Measurements from ENCODE around the gene TNNT1. TPM values are rescaled to one million over a fixed set of nuclear protein-coding genes. Genes with fewer than 3 reads are reported as not detected.
A peak's percentile ranks its signal among the peaks of the same experiment; 100 is the strongest.

Gene TNNT1
- total RNA-seq, 2 donors from 2014 or later: 0.69 to 2.1 TPM

DNA sequence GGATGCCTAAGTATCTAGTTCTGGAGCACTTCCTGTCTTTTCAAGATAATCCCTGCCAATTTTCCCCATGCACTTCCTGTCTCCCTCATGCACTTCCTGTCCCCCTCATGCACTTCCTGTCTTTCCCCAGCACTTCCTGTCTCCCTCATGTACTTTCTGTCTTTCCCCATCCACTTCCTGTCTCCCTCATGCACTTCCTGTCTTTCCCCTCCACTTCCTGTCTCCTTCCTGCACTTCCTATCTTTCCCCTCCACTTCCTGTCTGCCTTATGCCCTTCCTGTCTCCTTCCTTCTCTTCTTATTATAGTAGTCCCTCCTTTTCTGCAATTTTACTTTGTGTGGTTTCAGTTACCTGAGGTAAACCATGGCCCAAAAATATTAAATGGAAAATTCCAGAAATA, 3.0 kb upstream of the TNNT1 start:
- Histone ChIP-seq H3K27me3 (peaks cover 4% of the 10 kb centered on the region), H3K9ac (ENCODE audit: low read depth in 2 of 2, low read length in 2 of 2) (no peak overlapping the region), H3K36me3 (no peaks in the 10 kb centered on the region), H3K27ac (no peak overlapping the region), H3K4me3 (no peak overlapping the region), H3K4me1 (no peaks in the 10 kb centered on the region), H3K9me3 (no peaks in the 10 kb centered on the region)
- TF ChIP-seq CTCF (IDR thresholded peaks at IDR 0.05): no peak
- no peak for DNase-seq
- intact Hi-C loops (cut with DNase I): no loop called here

- Histone ChIP-seq H3K4me1 (no peaks in the 10 kb centered on the region), H3K9me3 (no peaks in the 10 kb centered on the region), H3K27ac (no peak overlapping the region), H3K36me3 (no peaks in the 10 kb centered on the region), H3K27me3 (peaks cover 18% of the 10 kb centered on the region), H3K9ac (ENCODE audit: low read depth in 2 of 2, low read length in 2 of 2) (no peak overlapping the region), H3K4me3 (no peak overlapping the region)
- DNase-seq: no peak
- no peak for TF ChIP-seq CTCF (IDR thresholded peaks at IDR 0.05)
- intact Hi-C loops (cut with DNase I): no loop called here
Observed at GRCh38 chr19:55147545-55148251, 1.3 kb downstream of the TNNT1 start.

DNA sequence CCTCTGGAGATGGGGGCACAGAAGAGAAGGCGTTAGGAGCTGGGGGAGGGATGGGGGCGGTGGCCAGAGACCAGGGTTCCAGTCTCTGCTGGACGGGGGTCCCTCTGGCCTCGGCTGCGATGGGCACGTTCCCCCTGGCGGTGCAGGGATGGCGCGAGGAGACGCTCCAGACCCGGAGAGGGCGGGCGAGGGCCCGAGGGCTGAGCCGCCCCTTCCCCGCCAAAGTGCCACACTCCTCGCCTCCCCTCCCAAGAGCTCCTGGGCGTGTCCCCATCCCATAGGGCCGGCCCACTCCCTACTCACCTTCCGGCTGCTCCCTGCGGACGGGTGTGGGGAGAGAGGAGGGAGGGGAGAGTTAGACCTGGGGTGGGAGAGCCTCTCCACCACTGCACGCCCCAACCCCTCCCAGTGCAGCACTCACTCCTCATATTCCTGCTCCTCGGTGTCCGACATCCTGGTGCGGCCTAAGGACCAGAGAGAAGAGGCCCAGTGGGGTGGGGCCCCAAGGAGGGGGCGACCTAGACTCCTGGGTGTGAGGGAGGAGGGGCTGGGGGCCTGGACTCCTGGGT, 2.2 kb downstream of the TNNT1 start:
- peaks cover 18% of the 10 kb centered on the region for H3K27me3 ChIP-seq
- peak overlapping the region in 1 of 2 donors; percentile 24 for H3K9ac ChIP-seq (ENCODE audit: low read depth in 2 of 2, low read length in 2 of 2)
- no peaks in the 10 kb centered on the region for H3K4me1 ChIP-seq
- no peak for TF ChIP-seq CTCF (IDR thresholded peaks at IDR 0.05)
- no peaks in the 10 kb centered on the region for H3K36me3 ChIP-seq
- H3K4me3 ChIP-seq: no peak overlapping the region
- peak; percentile 38 for DNase-seq
- no peak overlapping the region for H3K27ac ChIP-seq
- H3K9me3 ChIP-seq: no peaks in the 10 kb centered on the region
- intact Hi-C loops (cut with DNase I): no loop called here

GRCh38 chr19:55146078-55146704, 2.8 kb downstream of the TNNT1 start:
- Histone ChIP-seq H3K4me1 (no peaks in the 10 kb centered on the region), H3K27ac (no peak overlapping the region), H3K9ac (ENCODE audit: low read depth in 2 of 2, low read length in 2 of 2) (no peak overlapping the region), H3K36me3 (no peaks in the 10 kb centered on the region), H3K9me3 (no peaks in the 10 kb centered on the region), H3K4me3 (no peak overlapping the region), H3K27me3 (peaks cover 18% of the 10 kb centered on the region)
- intact Hi-C loops (cut with DNase I): no loop called here
- peak; percentile 23 for TF ChIP-seq CTCF (IDR thresholded peaks at IDR 0.05)
- DNase-seq: peak; percentile 33

DNA sequence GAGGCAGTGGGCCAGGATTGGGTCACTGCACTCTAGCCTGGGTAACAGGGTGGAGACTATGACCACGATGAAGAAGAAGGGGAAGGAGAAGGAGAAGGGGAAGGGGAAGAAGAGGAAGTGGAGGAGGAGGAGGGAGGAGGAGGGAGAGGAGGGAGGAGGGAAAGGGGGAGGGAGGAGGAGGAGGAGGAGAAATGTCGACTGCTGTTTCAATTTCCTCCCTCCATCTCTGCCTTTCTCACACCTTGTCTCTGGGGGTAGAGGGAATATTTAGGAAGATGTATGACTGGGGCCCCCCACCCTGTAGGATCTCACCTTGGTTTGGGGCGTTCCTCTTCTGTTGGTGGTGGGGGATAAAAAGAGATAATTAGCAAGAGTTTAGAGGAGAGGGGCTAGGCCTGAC, 3.8 kb downstream of the TNNT1 start:
- no peak overlapping the region for H3K27ac ChIP-seq
- no peaks in the 10 kb centered on the region for H3K9me3 ChIP-seq
- intact Hi-C loops (cut with DNase I): no loop called here
- DNase-seq: no peak
- no peak overlapping the region for H3K4me3 ChIP-seq
- H3K9ac ChIP-seq (ENCODE audit: low read depth in 2 of 2, low read length in 2 of 2): no peak overlapping the region
- H3K27me3 ChIP-seq: peaks cover 18% of the 10 kb centered on the region
- no peak for TF ChIP-seq CTCF (IDR thresholded peaks at IDR 0.05)
- H3K4me1 ChIP-seq: no peaks in the 10 kb centered on the region
- H3K36me3 ChIP-seq: no peaks in the 10 kb centered on the region

Measured in colonic mucosa (tissue), 4 donors.